Activated CD4-positive, alpha-beta T cell treated with anti-CD3 and anti-CD28 coated beads for 36 hours (primary cell): Measurements from ENCODE around the gene GLI3. TPM values are rescaled to one million over a fixed set of nuclear protein-coding genes. Genes with fewer than 3 reads are reported as not detected.

Experiments
- ATAC-seq: fragments of 200-7000 bp; cut with Tn5 transposase; one replicate; pipeline ENCODE4 v1.10.0; 2021; ENCODE audit warnings: mild to moderate bottlenecking, moderate library complexity
- CTCF ChIA-PET: fragments of 350-600 bp; sonication (Branson Sonifier 250); formaldehyde crosslinking; loops from one replicate; lab custom pipeline; 2021; ENCODE audit warnings: antibody characterized with exemption; lab: Charles Lee
- POLR2A ChIA-PET: fragments of 350-600 bp; sonication (Branson Sonifier 250); formaldehyde crosslinking; loops from one replicate; lab custom pipeline; 2021; ENCODE audit warnings: antibody characterized with exemption, inconsistent platforms; lab: Charles Lee
- DNase-seq: peaks from one replicate; pipeline ENCODE4 v3.0.0-alpha.2; 2020
- H3K27ac Mint-ChIP-seq: one replicate; pipeline ENCODE4 v1.8.0; 2021; ENCODE audit warnings: mixed read lengths
- H3K27me3 Mint-ChIP-seq: one replicate; pipeline ENCODE4 v1.8.0; 2021; ENCODE audit warnings: mixed read lengths
- H3K36me3 Mint-ChIP-seq: one replicate; pipeline ENCODE4 v1.8.0; 2021; ENCODE audit warnings: low read depth, mixed read lengths
- H3K4me1 Mint-ChIP-seq: one replicate; pipeline ENCODE4 v1.8.0; 2021; ENCODE audit warnings: mixed read lengths
- H3K4me3 Mint-ChIP-seq: one replicate; pipeline ENCODE4 v1.8.0; 2021; ENCODE audit warnings: mild to moderate bottlenecking, moderate library complexity, mixed read lengths
- H3K9me3 Mint-ChIP-seq: one replicate; pipeline ENCODE4 v1.8.0; 2021; ENCODE audit warnings: low read depth, mixed read lengths
- intact Hi-C, 2 experiments: fragments of 100-400 bp; cut with DNase I in 1 of 2; cut with micrococcal nuclease in 1 of 2; formaldehyde crosslinking; loops; one replicate each; pipeline versions ENCODE4 v1.14.2 to v1.15.1; 2022 to 2024; cut with DNase I, micrococcal nuclease
- total RNA-seq, 2 experiments: library from RNA; stranded (reverse); gene quantifications; one replicate each; pipeline ENCODE4 v1.2.3, GENCODE V29; 2021

GLI3 gene
- total RNA-seq, 2 experiments from 2014 or later, result 0.18 to 0.30 TPM

DNA sequence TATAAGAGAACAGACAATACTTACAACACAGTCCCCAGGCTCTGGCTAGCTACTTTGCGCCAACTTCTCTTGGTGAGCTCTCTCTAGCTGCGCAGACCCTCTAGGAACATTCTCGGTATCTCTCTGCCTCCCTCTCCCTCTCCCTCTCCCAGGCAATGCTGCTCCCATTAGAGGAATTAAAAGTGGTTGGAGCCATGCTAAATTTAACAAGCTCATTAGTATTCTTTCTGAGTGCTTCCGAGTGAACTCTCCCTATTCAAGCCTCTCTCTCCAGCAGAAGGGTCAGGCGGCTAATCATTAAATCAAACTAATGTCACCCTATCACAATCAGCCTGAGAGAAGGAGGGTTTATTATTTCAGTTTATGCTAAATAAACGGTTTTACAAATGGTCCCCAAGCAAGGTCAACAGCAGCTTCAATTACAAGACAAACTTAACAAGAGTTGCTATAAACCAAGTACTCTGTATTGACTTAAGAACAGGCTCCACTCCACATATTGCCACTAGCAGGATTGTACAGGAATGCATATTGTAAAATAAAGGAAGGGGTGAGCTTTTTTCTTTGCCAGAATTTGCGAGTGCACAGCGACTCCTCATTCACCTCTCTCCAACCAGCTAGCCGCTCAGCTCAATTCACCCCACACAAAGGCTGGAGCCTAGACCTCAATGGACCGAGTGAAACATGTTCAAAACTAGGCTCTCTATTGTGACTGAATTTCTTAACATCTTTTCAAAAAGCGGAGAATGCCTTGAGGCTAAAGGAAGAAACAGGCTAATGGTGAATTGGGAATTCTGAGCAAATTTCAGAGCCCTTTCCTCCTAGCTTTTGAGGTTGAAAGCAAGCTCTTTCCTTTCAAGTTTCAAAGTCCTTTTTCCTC lies 84.4 kb downstream of the GLI3 start:
- H3K4me3 Mint-ChIP-seq, result no peak overlapping the region
- H3K27me3 Mint-ChIP-seq, result no peaks in the 10 kb centered on the region
- H3K9me3 Mint-ChIP-seq, result no peaks in the 10 kb centered on the region
- intact Hi-C loops, result no loop called here
- no peak for ATAC-seq
- no peaks in the 10 kb centered on the region for H3K4me1 Mint-ChIP-seq
- ChIA-PET POLR2A (no interaction called here), CTCF (no interaction called here)
- H3K36me3 Mint-ChIP-seq, result no peaks in the 10 kb centered on the region
- no peak overlapping the region for H3K27ac Mint-ChIP-seq
- no peak for DNase-seq

- Mint-ChIP-seq H3K27me3 (no peaks in the 10 kb centered on the region), H3K27ac (no peak overlapping the region), H3K4me3 (no peak overlapping the region), H3K36me3 (no peaks in the 10 kb centered on the region), H3K9me3 (no peaks in the 10 kb centered on the region), H3K4me1 (no peaks in the 10 kb centered on the region)
- ATAC-seq, result no peak
- CTCF ChIA-PET, result no interaction called here
- intact Hi-C loops, result no loop called here
- POLR2A ChIA-PET, result no interaction called here
- no peak for DNase-seq
Measured at GRCh38 chr7:42151309-42151708, 85.7 kb downstream of the GLI3 start.

GRCh38 chr7:42145539-42145938 lies 91.5 kb downstream of the GLI3 start:
- intact Hi-C loops, result no loop called here
- POLR2A ChIA-PET, result no interaction called here
- no peak for ATAC-seq
- Mint-ChIP-seq H3K4me1 (no peaks in the 10 kb centered on the region), H3K4me3 (no peak overlapping the region), H3K36me3 (no peaks in the 10 kb centered on the region), H3K9me3 (no peaks in the 10 kb centered on the region), H3K27ac (no peak overlapping the region), H3K27me3 (peaks cover 2% of the 10 kb centered on the region)
- no peak for DNase-seq
- CTCF ChIA-PET, result interaction anchor here (0.6 kb wide), 1 partner anchor 9 kb away, joined by 3 read pairs; no protein-coding TSS in a partner anchor

- peaks cover 6% of the 10 kb centered on the region for H3K27me3 Mint-ChIP-seq
- intact Hi-C loops, result no loop called here
- H3K36me3 Mint-ChIP-seq, result no peaks in the 10 kb centered on the region
- DNase-seq (no peak), ATAC-seq (no peak)
- no peaks in the 10 kb centered on the region for H3K4me1 Mint-ChIP-seq
- no peak overlapping the region for H3K4me3 Mint-ChIP-seq
- CTCF ChIA-PET, result no interaction called here
- H3K9me3 Mint-ChIP-seq, result no peaks in the 10 kb centered on the region
- H3K27ac Mint-ChIP-seq, result no peak overlapping the region
- POLR2A ChIA-PET, result no interaction called here
Measured at GRCh38 chr7:42144604-42145003, 92.4 kb downstream of the GLI3 start.

GRCh38 chr7:42143711-42144600 lies 93.1 kb downstream of the GLI3 start:
- no peaks in the 10 kb centered on the region for H3K4me1 Mint-ChIP-seq
- no peak overlapping the region for H3K4me3 Mint-ChIP-seq
- CTCF ChIA-PET, result no interaction called here
- ATAC-seq (no peak), DNase-seq (no peak)
- peaks cover 6% of the 10 kb centered on the region for H3K27me3 Mint-ChIP-seq
- intact Hi-C loops, result no loop called here
- no peaks in the 10 kb centered on the region for H3K36me3 Mint-ChIP-seq
- H3K27ac Mint-ChIP-seq, result no peak overlapping the region
- POLR2A ChIA-PET, result no interaction called here
- H3K9me3 Mint-ChIP-seq, result no peaks in the 10 kb centered on the region

- H3K27ac Mint-ChIP-seq, result no peak overlapping the region
- no peak for DNase-seq
- H3K4me1 Mint-ChIP-seq, result no peaks in the 10 kb centered on the region
- intact Hi-C loops, result no loop called here
- H3K27me3 Mint-ChIP-seq, result peaks cover 10% of the 10 kb centered on the region
- no peaks in the 10 kb centered on the region for H3K9me3 Mint-ChIP-seq
- no peak overlapping the region for H3K4me3 Mint-ChIP-seq
- no peaks in the 10 kb centered on the region for H3K36me3 Mint-ChIP-seq
- ChIA-PET CTCF (no interaction called here), POLR2A (no interaction called here)
- no peak for ATAC-seq
Measured at GRCh38 chr7:42142089-42142488, 94.9 kb downstream of the GLI3 start.

GRCh38 chr7:42139751-42140150 lies 97.3 kb downstream of the GLI3 start:
- no peak for DNase-seq
- H3K27me3 Mint-ChIP-seq, result peaks cover 10% of the 10 kb centered on the region
- POLR2A ChIA-PET, result no interaction called here
- no peaks in the 10 kb centered on the region for H3K36me3 Mint-ChIP-seq
- CTCF ChIA-PET, result interaction anchor here (0.6 to 1.3 kb wide), 4 partner anchors 11 to 199 kb away, joined by 3 to 5 read pairs (median 4); no protein-coding TSS in a partner anchor
- intact Hi-C loops, result no loop called here
- no peak overlapping the region for H3K27ac Mint-ChIP-seq
- H3K9me3 Mint-ChIP-seq, result no peaks in the 10 kb centered on the region
- H3K4me3 Mint-ChIP-seq, result no peak overlapping the region
- no peaks in the 10 kb centered on the region for H3K4me1 Mint-ChIP-seq
- ATAC-seq, result no peak

DNA sequence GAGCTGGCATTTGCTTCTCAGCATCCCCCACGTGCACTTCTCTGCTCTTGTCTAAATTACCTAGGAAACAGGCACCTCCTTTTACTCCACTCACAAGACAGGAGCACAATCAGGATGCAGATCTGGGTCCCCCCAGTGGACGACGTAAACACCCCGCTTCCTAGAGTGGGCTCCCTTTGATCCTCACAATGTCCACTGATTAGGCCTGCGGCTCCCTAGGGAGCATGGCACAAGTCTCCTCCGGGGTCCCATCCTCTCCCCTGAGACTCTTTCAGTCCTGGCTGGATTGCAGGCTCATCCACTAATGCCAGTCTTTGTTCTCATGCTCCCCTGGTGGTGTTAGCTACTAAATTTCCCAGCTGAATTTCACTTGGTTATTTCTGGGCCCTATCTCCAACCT lies 98.3 kb downstream of the GLI3 start:
- H3K9me3 Mint-ChIP-seq, result no peaks in the 10 kb centered on the region
- POLR2A ChIA-PET, result no interaction called here
- DNase-seq, result no peak
- no peaks in the 10 kb centered on the region for H3K36me3 Mint-ChIP-seq
- intact Hi-C loops, result no loop called here
- no peaks in the 10 kb centered on the region for H3K4me1 Mint-ChIP-seq
- no peak for ATAC-seq
- peaks cover 10% of the 10 kb centered on the region for H3K27me3 Mint-ChIP-seq
- H3K27ac Mint-ChIP-seq, result no peak overlapping the region
- CTCF ChIA-PET, result no interaction called here
- no peak overlapping the region for H3K4me3 Mint-ChIP-seq

- DNase-seq (no peak), ATAC-seq (no peak)
- CTCF ChIA-PET, result no interaction called here
- no peaks in the 10 kb centered on the region for H3K4me1 Mint-ChIP-seq
- POLR2A ChIA-PET, result no interaction called here
- peaks cover 10% of the 10 kb centered on the region for H3K27me3 Mint-ChIP-seq
- no peak overlapping the region for H3K4me3 Mint-ChIP-seq
- intact Hi-C loops, result no loop called here
- no peaks in the 10 kb centered on the region for H3K36me3 Mint-ChIP-seq
- H3K27ac Mint-ChIP-seq, result no peak overlapping the region
- no peaks in the 10 kb centered on the region for H3K9me3 Mint-ChIP-seq
Measured at GRCh38 chr7:42137941-42138340, 99.1 kb downstream of the GLI3 start.

DNA sequence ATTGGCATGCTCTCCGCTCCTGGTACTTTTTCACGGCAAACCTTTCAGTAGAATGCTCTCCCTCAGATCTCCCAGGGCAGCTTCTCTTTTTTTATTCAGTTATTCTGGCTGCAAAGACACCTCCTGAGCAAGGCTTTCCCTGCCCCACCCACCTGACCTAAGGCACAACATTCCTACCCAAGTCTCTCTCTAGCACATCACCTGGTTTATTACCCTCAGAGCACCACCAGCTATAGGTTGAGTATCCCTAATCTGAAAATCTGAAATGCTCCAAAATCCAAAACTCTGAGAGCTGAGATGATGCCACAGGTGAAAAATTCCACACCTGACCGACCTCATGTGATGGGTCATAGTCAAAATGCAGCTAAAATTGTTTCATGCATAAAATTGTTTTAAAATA lies 99.6 kb downstream of the GLI3 start:
- ATAC-seq, result no peak
- DNase-seq, result no peak
- Mint-ChIP-seq H3K4me1 (no peaks in the 10 kb centered on the region), H3K4me3 (no peak overlapping the region), H3K27ac (no peak overlapping the region), H3K27me3 (peaks cover 12% of the 10 kb centered on the region), H3K36me3 (no peaks in the 10 kb centered on the region), H3K9me3 (no peaks in the 10 kb centered on the region)
- intact Hi-C loops, result no loop called here
- POLR2A ChIA-PET, result no interaction called here
- CTCF ChIA-PET, result no interaction called here

GRCh38 chr7:42135728-42136127 lies 101.3 kb downstream of the GLI3 start:
- H3K27ac Mint-ChIP-seq, result no peak overlapping the region
- no peaks in the 10 kb centered on the region for H3K9me3 Mint-ChIP-seq
- intact Hi-C loops, result no loop called here
- CTCF ChIA-PET, result no interaction called here
- H3K36me3 Mint-ChIP-seq, result no peaks in the 10 kb centered on the region
- POLR2A ChIA-PET, result no interaction called here
- no peaks in the 10 kb centered on the region for H3K4me1 Mint-ChIP-seq
- no peak for ATAC-seq
- no peak overlapping the region for H3K4me3 Mint-ChIP-seq
- peaks cover 11% of the 10 kb centered on the region for H3K27me3 Mint-ChIP-seq
- DNase-seq, result no peak
